HG02870 (cell line): ENCODE results near the gene METRN.
"Not testable (repeated sequence)": the region's sequence is repeated elsewhere in the genome, so short reads cannot be mapped to it uniquely, and the experiment has no call there.

ENCODE experiments used
- ATAC-seq: cut with Tn5 transposase; IDR thresholded peaks from one replicate; pipeline ENCODE4 v1.9.1; 2021; ENCODE audit warnings: mild to moderate bottlenecking, moderate library complexity; ENCODE audit not compliant: unreplicated experiment

The METRN gene

GRCh38 chr16:708019-708418 is 6.9 kb upstream of the METRN start:
- ATAC-seq, result no peak

GRCh38 chr16:708959-709358 is 6.0 kb upstream of the METRN start:
- ATAC-seq, result no peak

- ATAC-seq, result no peak
Measured at GRCh38 chr16:709566-710499, 5.1 kb upstream of the METRN start.

- ATAC-seq, result no peak
Measured at GRCh38 chr16:710500-711075, 4.3 kb upstream of the METRN start.

GRCh38 chr16:711084-711483 is 3.8 kb upstream of the METRN start:
- ATAC-seq, result no peak

GRCh38 chr16:711548-712320 is 3.2 kb upstream of the METRN start:
- ATAC-seq, result no peak

GRCh38 chr16:712740-713250 is 2.1 kb upstream of the METRN start:
- not testable (repeated sequence) for ATAC-seq

- ATAC-seq, result no peak
Measured at GRCh38 chr16:714079-714478, 839 bp upstream of the METRN start.

- no peak for ATAC-seq
Measured at GRCh38 chr16:715477-716199, 720 bp downstream of the METRN start.

- ATAC-seq, result no peak
Measured at GRCh38 chr16:716200-716568, 1.3 kb downstream of the METRN start.

GRCh38 chr16:716768-717325 is 1.9 kb downstream of the METRN start:
- ATAC-seq, result no peak

- ATAC-seq, result no peak
Measured at GRCh38 chr16:717450-718245, 2.7 kb downstream of the METRN start.

- ATAC-seq, result no peak
Measured at GRCh38 chr16:718389-718788, 3.5 kb downstream of the METRN start.

- no peak for ATAC-seq
Measured at GRCh38 chr16:718922-719321, 4.0 kb downstream of the METRN start.

- no peak for ATAC-seq
Measured at GRCh38 chr16:719815-720446, 5.0 kb downstream of the METRN start.

GRCh38 chr16:720447-720989 is 5.6 kb downstream of the METRN start:
- ATAC-seq, result no peak

GRCh38 chr16:720990-721764 is 6.3 kb downstream of the METRN start, which contains the start of gene ANTKMT:
TSS of gene ANTKMT (plus strand) at chr16:721146. CDS start at chr16:721275, 129 bp downstream.
- ATAC-seq, result peak; percentile 57
